Gastrocnemius medialis (tissue), 4 donors: ENCODE measurements around the gene ZNF778. TPM values are rescaled to one million over a fixed set of nuclear protein-coding genes. Genes with fewer than 3 reads are reported as not detected.

Source experiments
- ATAC-seq, 2 donors: fragments of 150-250 bp; one replicate each; pipeline ENCODE4 v1.9.1; 2016
- DNase-seq, 2 donors: peaks; one replicate each; pipeline ENCODE4 v3.0.0-alpha.2; 2019
- H3K27ac ChIP-seq, 4 donors: fragments of 200-600 bp; sonication (generic); 1 replicate in 1 of 4; 2 replicates in 3 of 4; pipeline ENCODE4 v1.5.1; 2016 to 2018; ENCODE audit warnings: mild to moderate bottlenecking in 2 of 4, moderate library complexity in 1 of 4
- H3K27me3 ChIP-seq, 3 donors: fragments of 200-600 bp; sonication (generic) in 2 of 3; 1 replicate in 1 of 3; 2 replicates in 2 of 3; pipeline versions ENCODE4 v1.5.1 to v1.6.0; 2016 to 2019; ENCODE audit warnings: mild to moderate bottlenecking in 1 of 3, moderate library complexity in 1 of 3
- H3K36me3 ChIP-seq, 2 donors: fragments of 200-600 bp; sonication (generic) in 1 of 2; one replicate each; pipeline ENCODE4 v1.5.1; 2017 to 2018
- H3K4me1 ChIP-seq, 2 donors: fragments of 200-600 bp; sonication (generic) in 1 of 2; one replicate each; pipeline ENCODE4 v1.5.1; 2016 to 2017; ENCODE audit warnings: mild to moderate bottlenecking in 2 of 2
- H3K4me3 ChIP-seq, 4 donors: fragments of 200-600 bp; sonication (generic) in 3 of 4; 1 replicate in 1 of 4; 2 replicates in 3 of 4; pipeline ENCODE4 v1.5.1; 2016 to 2019; ENCODE audit warnings: mild to moderate bottlenecking in 2 of 4
- H3K9me3 ChIP-seq, 3 donors: fragments of 200-600 bp; sonication (generic) in 2 of 3; 1 replicate in 1 of 3; 2 replicates in 2 of 3; pipeline ENCODE4 v1.5.1; 2016 to 2019
- POLR2A ChIP-seq, 2 donors: fragments of 450-650 bp; IDR thresholded peaks; one replicate each; pipeline ENCODE4 v1.6.1; 2017; ENCODE audit warnings: antibody characterized with exemption in 2 of 2, mild to moderate bottlenecking in 2 of 2, moderate library complexity in 2 of 2
- in situ Hi-C, 4 donors: fragments of 200-750 bp; cut with MboI; loops; one replicate each; pipeline versions ENCODE4 v1.15.0 to v1.8.0; 2017; ENCODE audit warnings: low sequenced_read_pairs in 4 of 4
- intact Hi-C: fragments of 100-400 bp; cut with DNase I; formaldehyde crosslinking; loops from one replicate; pipeline ENCODE4 v1.15.1; 2023; ENCODE audit warnings: low total_unique reads
- total RNA-seq, 4 donors: library from RNA; depleted of rRNA; stranded (reverse); fragments of >200 nt; gene quantifications; one replicate each; pipeline versions ENCODE4 v1.1.0 to v1.2.3, GENCODE V29; 2016
- TF ChIP-seq, protein P1 (sequence below), 5 experiments: fragments of 450-650 bp in 3 of 5; fragments of 200-600 bp in 2 of 5; sonication (generic) in 2 of 5; IDR thresholded peaks in 4 of 5; conservative IDR thresholded peaks in 1 of 5; 1 replicate in 4 of 5; 2 replicates in 1 of 5; pipeline ENCODE4 v1.5.1; 2016 to 2019; ENCODE audit warnings: antibody characterized with exemption in 5 of 5, mild to moderate bottlenecking in 3 of 5, moderate library complexity in 3 of 5

The ZNF778 gene
- total RNA-seq, 4 donors from 2014 or later, result 10.7 to 21.3 (median 17.9) TPM

DNA sequence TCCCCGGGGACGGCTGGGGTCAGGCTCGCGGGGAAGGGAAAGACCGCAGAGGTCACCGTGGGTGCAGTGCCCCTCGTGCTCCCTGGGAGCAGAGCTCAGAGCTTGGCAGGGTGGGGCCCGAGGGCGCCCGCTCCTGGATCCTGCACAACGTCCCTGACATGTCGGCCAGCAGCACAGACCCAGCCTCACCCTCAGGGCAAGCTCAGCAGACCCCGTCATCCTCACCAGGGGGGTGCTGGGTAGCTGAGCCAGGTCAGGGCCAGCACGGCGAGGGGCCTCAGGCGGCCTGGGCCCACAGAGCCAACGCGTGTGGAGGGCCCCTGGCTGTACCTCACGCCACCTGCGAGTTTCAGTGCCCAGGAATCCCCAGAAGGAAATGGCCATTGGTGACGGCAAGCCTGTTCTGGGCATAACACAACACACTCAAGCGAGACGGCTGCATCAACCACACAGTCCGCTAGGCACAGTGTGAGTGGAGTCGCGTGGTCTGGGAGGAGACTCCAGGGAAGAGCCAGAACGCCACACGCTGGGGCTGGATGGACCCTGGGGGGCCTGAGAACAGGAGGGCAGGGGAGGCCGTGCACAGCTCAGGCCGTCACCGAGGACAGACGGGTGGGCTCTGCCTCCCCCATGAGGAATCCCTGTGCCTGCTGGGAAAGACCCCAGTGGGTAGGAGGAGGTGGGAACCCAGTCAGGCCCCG is 60.3 kb downstream of the ZNF778 start:
- Histone ChIP-seq H3K36me3 (peaks cover 0 to 64% of the 10 kb centered on the region in 2 donors), H3K4me1 (no peaks in the 10 kb centered on the region), H3K27me3 (no peaks in the 10 kb centered on the region), H3K4me3 (no peak overlapping the region), H3K27ac (no peak overlapping the region), H3K9me3 (no peaks in the 10 kb centered on the region)
- no peak for TF ChIP-seq POLR2A (IDR thresholded peaks at IDR 0.05)
- TF ChIP-seq, protein P1, sequence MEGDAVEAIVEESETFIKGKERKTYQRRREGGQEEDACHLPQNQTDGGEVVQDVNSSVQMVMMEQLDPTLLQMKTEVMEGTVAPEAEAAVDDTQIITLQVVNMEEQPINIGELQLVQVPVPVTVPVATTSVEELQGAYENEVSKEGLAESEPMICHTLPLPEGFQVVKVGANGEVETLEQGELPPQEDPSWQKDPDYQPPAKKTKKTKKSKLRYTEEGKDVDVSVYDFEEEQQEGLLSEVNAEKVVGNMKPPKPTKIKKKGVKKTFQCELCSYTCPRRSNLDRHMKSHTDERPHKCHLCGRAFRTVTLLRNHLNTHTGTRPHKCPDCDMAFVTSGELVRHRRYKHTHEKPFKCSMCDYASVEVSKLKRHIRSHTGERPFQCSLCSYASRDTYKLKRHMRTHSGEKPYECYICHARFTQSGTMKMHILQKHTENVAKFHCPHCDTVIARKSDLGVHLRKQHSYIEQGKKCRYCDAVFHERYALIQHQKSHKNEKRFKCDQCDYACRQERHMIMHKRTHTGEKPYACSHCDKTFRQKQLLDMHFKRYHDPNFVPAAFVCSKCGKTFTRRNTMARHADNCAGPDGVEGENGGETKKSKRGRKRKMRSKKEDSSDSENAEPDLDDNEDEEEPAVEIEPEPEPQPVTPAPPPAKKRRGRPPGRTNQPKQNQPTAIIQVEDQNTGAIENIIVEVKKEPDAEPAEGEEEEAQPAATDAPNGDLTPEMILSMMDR (IDR thresholded peaks at IDR 0.05 in 4 of 5, conservative IDR thresholded peaks at IDR 0.05 in 1 of 5), result no peak
- DNase-seq (no peak), ATAC-seq (no peak)
- in situ Hi-C loops (no loop called here), intact Hi-C loops (no loop called here)

GRCh38 chr16:89278441-89279240 is 61.1 kb downstream of the ZNF778 start:
- Histone ChIP-seq H3K9me3 (no peaks in the 10 kb centered on the region), H3K4me3 (no peak overlapping the region), H3K27ac (no peak overlapping the region), H3K27me3 (no peaks in the 10 kb centered on the region), H3K36me3 (peaks cover 0 to 62% of the 10 kb centered on the region in 2 donors), H3K4me1 (no peaks in the 10 kb centered on the region)
- in situ Hi-C loops, result no loop called here
- no peak for DNase-seq
- no peak for TF ChIP-seq POLR2A (IDR thresholded peaks at IDR 0.05)
- TF ChIP-seq, protein P1 (IDR thresholded peaks at IDR 0.05 in 4 of 5, conservative IDR thresholded peaks at IDR 0.05 in 1 of 5), result no peak
- intact Hi-C loops, result no loop called here
- ATAC-seq, result no peak

- Histone ChIP-seq H3K9me3 (no peaks in the 10 kb centered on the region), H3K27ac (no peak overlapping the region), H3K36me3 (peaks cover 0 to 61% of the 10 kb centered on the region in 2 donors), H3K27me3 (no peaks in the 10 kb centered on the region), H3K4me3 (no peak overlapping the region), H3K4me1 (no peaks in the 10 kb centered on the region)
- in situ Hi-C loops (no loop called here), intact Hi-C loops (no loop called here)
- ATAC-seq (no peak), DNase-seq (no peak)
- TF ChIP-seq POLR2A (IDR thresholded peaks at IDR 0.05), result no peak
- TF ChIP-seq, protein P1 (IDR thresholded peaks at IDR 0.05 in 4 of 5, conservative IDR thresholded peaks at IDR 0.05 in 1 of 5), result no peak
These were observed 62.4 kb downstream of the ZNF778 start for GRCh38 chr16:89279666-89280481.

- Histone ChIP-seq H3K4me3 (no peak overlapping the region), H3K4me1 (no peaks in the 10 kb centered on the region), H3K9me3 (no peaks in the 10 kb centered on the region), H3K36me3 (peaks cover 0 to 62% of the 10 kb centered on the region in 2 donors), H3K27ac (no peak overlapping the region), H3K27me3 (no peaks in the 10 kb centered on the region)
- DNase-seq (no peak), ATAC-seq (no peak)
- TF ChIP-seq POLR2A (IDR thresholded peaks at IDR 0.05), result no peak
- TF ChIP-seq, protein P1 (IDR thresholded peaks at IDR 0.05 in 4 of 5, conservative IDR thresholded peaks at IDR 0.05 in 1 of 5), result no peak
- intact Hi-C loops, result no loop called here
- in situ Hi-C loops, result no loop called here
These were observed 63.2 kb downstream of the ZNF778 start for GRCh38 chr16:89280546-89281188.
